Esophagus muscularis mucosa (tissue), 4 donors: ENCODE data around the gene RGS3. TPM values are rescaled to one million over a fixed set of nuclear protein-coding genes. Genes with fewer than 3 reads are reported as not detected.

Experiments used
- DNase-seq: peaks from one replicate; pipeline ENCODE4 v3.0.0-alpha.2; 2017; ENCODE audit errors: extremely low spot score
- H3K27ac ChIP-seq, 4 donors: fragments of 200-600 bp; sonication (generic); replicated peaks in 1 of 4; 1 replicate in 3 of 4; 2 replicates in 1 of 4; pipeline ENCODE4 v1.5.1; 2016 to 2019; ENCODE audit warnings: mild to moderate bottlenecking in 1 of 4
- H3K27me3 ChIP-seq, 4 donors: fragments of 200-600 bp; sonication (generic); one replicate each; pipeline versions ENCODE4 v1.5.1 to v1.6.0; 2016 to 2019
- H3K36me3 ChIP-seq, 4 donors: fragments of 200-600 bp; sonication (generic); one replicate each; pipeline ENCODE4 v1.5.1; 2016 to 2019
- H3K4me1 ChIP-seq, 4 donors: fragments of 200-600 bp; sonication (generic); one replicate each; pipeline ENCODE4 v1.5.1; 2016 to 2019
- H3K4me3 ChIP-seq, 4 donors: fragments of 200-600 bp; sonication (generic); 1 replicate in 2 of 4; 2 replicates in 2 of 4; pipeline ENCODE4 v1.5.1; 2016 to 2019; ENCODE audit warnings: mild to moderate bottlenecking in 4 of 4, moderate library complexity in 1 of 4
- H3K9me3 ChIP-seq, 4 donors: fragments of 200-600 bp; sonication (generic); 1 replicate in 3 of 4; 2 replicates in 1 of 4; pipeline ENCODE4 v1.5.1; 2016 to 2019
- CTCF ChIP-seq, 3 experiments: fragments of 200-600 bp in 2 of 3; fragments of 450-650 bp in 1 of 3; sonication (generic) in 2 of 3; IDR thresholded peaks; one replicate each; pipeline ENCODE4 v1.5.1; 2017 to 2019; ENCODE audit warnings: antibody characterized with exemption in 3 of 3, mild to moderate bottlenecking in 2 of 3, moderate library complexity in 1 of 3
- EP300 ChIP-seq: sonication (generic); formaldehyde crosslinking; IDR thresholded peaks from one replicate; pipeline ENCODE4 v1.6.1; 2017; ENCODE audit warnings: antibody characterized with exemption
- POLR2A ChIP-seq: fragments of 450-650 bp; IDR thresholded peaks from one replicate; pipeline ENCODE4 v1.6.1; 2017; ENCODE audit warnings: antibody characterized with exemption, moderate library complexity, mild to moderate bottlenecking, low read depth
- POLR2AphosphoS5 ChIP-seq, 2 donors: sonication (generic); formaldehyde crosslinking; IDR thresholded peaks; one replicate each; pipeline ENCODE4 v1.6.1; 2017; ENCODE audit warnings: antibody characterized with exemption in 2 of 2
- WGBS: methylation state at CpG from one replicate; pipeline ENCODE4 v1.1.5; 2018; 5-methylcytosine and 5-hydroxymethylcytosine counted together
- intact Hi-C: fragments of 100-400 bp; cut with DNase I; formaldehyde crosslinking; loops from one replicate; pipeline ENCODE4 v1.15.1; 2023
- total RNA-seq, 4 donors: library from RNA; depleted of rRNA; stranded (reverse); fragments of >200 nt; gene quantifications; one replicate each; pipeline versions ENCODE4 v1.1.0 to v1.2.1, GENCODE V29; 2016

RGS3 gene
- total RNA-seq, 4 donors from 2014 or later: 37.3 to 121 (median 68.5) TPM

- no peak for DNase-seq
- intact Hi-C loops: no loop called here
- TF ChIP-seq EP300: no peak
- no peaks in the 10 kb centered on the region for H3K9me3 ChIP-seq
- H3K4me3 ChIP-seq: no peak overlapping the region
- peaks cover 14 to 69% (median 62%) of the 10 kb centered on the region in 4 donors for H3K36me3 ChIP-seq
- H3K4me1 ChIP-seq: peaks cover 42 to 61% (median 49%) of the 10 kb centered on the region in 4 donors
- no peaks in the 10 kb centered on the region for H3K27me3 ChIP-seq
- WGBS: 83% methylated on average over 5 of the region's 5 CpGs
- peak overlapping the region in 1 of 4 donors; percentile 41 for H3K27ac ChIP-seq
These were observed 74.6 kb downstream of the RGS3 start for GRCh38 chr9:113538131-113538530.

DNA sequence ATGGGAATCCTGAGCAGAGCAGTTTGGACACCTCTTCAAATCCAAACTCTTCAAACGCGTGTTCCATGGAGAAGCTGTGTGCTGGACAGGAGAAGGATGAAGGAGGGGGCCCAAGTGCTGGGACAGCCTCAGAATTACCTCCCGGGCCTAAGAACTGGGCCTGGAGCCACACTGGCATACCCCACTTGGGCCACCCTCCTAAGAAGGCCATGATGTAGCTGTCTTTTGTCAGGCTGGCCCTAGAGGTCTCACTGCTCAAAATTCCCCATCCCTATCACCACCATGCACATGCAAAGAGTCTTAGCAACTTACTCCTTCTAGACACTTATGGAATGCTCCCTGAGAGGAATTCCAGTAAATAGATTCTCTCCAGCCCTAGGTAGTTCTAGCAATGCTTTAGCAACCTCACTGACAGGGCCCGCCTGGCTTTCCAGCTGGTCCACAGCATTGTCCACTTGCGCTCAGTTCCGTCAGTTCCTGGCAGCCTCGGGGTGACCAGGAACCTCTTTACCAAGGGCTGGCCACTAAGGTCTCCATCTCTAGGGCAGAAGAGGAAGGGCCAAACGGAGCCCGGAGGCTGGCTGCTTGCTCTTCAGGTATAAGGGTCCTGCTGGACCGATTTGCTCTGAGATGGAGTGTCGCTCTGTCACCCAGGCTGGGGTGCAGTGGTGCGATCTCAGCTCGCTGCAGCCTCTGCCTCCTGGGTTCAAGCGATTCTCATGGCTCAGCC is 75.3 kb downstream of the RGS3 start:
- intact Hi-C loops: no loop called here

DNA sequence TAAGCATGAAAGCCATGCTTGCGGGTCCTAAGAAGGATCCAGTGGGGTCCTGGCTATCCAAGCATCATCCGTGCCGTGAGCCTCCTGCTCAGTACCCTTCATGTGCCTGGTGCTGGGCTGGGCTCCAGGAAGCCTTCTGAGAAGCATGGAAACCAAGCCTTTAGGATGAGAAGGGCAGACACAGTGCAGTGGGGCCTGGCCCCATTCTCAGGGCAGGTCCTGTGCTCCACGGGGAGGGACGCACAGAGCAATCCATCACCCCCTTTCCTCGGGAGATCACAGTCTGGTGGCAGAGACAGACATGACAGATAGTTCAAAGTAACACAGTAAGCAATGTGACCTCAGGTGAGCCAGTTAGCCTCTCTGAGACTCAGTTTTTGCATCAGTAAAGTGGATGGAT is 76.9 kb downstream of the RGS3 start:
- Histone ChIP-seq H3K9me3 (no peaks in the 10 kb centered on the region), H3K27ac (no peak overlapping the region), H3K36me3 (peaks cover 14 to 69% (median 60%) of the 10 kb centered on the region in 4 donors), H3K4me1 (peaks cover 36 to 54% (median 44%) of the 10 kb centered on the region in 4 donors), H3K27me3 (no peaks in the 10 kb centered on the region), H3K4me3 (no peak overlapping the region)
- no peak for DNase-seq
- TF ChIP-seq POLR2A (no peak), EP300 (no peak)
- WGBS: 79% methylated on average over 6 of the region's 6 CpGs
- intact Hi-C loops: no loop called here

More for the DNA sequence above, 75.3 kb downstream of the RGS3 start:
- TF ChIP-seq POLR2A: no peak
- TF ChIP-seq EP300: no peak
- no peak for TF ChIP-seq CTCF (IDR thresholded peaks at IDR 0.05)
- no peak for TF ChIP-seq POLR2AphosphoS5 (IDR thresholded peaks at IDR 0.05)
- H3K4me3 ChIP-seq: no peak overlapping the region
- peaks cover 14 to 69% (median 63%) of the 10 kb centered on the region in 4 donors for H3K36me3 ChIP-seq
- no peak overlapping the region for H3K27ac ChIP-seq
- 95% methylated on average over 13 of the region's 14 CpGs for WGBS
- no peaks in the 10 kb centered on the region for H3K9me3 ChIP-seq
- no peaks in the 10 kb centered on the region for H3K27me3 ChIP-seq
- no peak for DNase-seq
- H3K4me1 ChIP-seq: peaks cover 42 to 61% (median 45%) of the 10 kb centered on the region in 4 donors

- Histone ChIP-seq H3K4me1 (peaks cover 29 to 50% (median 39%) of the 10 kb centered on the region in 4 donors), H3K27me3 (no peaks in the 10 kb centered on the region), H3K4me3 (no peak overlapping the region), H3K36me3 (peaks cover 14 to 74% (median 57%) of the 10 kb centered on the region in 4 donors), H3K9me3 (no peaks in the 10 kb centered on the region), H3K27ac (no peak overlapping the region)
- intact Hi-C loops: no loop called here
- no peak for DNase-seq
- TF ChIP-seq CTCF (IDR thresholded peaks at IDR 0.05): no peak
- no peak for TF ChIP-seq POLR2AphosphoS5 (IDR thresholded peaks at IDR 0.05)
- TF ChIP-seq EP300: no peak
- TF ChIP-seq POLR2A: no peak
- 87% methylated on average over 7 of the region's 12 CpGs for WGBS
These were observed 77.7 kb downstream of the RGS3 start for GRCh38 chr9:113541019-113541900.

DNA sequence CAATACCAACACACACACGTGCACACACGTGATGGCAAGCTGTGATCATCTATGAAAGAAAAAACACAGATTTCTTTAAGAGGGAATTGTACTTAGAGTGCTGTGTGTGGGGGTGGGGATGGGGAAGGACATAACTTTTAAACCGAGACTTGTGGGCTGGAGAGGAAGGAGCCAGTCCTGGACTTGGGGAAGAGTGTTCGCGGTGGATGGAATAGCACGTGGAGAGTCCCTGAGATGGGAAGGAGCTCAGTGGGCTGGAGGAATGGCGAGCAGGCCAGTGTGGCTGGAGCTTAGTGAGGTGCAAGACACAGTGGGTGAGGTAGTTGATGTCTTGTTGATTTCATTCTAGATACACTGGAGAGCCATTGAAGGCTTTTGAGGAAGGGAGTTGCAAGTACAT is 78.5 kb downstream of the RGS3 start:
- no peak overlapping the region for H3K27ac ChIP-seq

More for the DNA sequence above, 78.5 kb downstream of the RGS3 start:
- DNase-seq: no peak
- intact Hi-C loops: no loop called here
- TF ChIP-seq CTCF (IDR thresholded peaks at IDR 0.05) (no peak), POLR2AphosphoS5 (IDR thresholded peaks at IDR 0.05) (no peak), EP300 (no peak)
- Histone ChIP-seq H3K4me1 (peaks cover 22 to 50% (median 35%) of the 10 kb centered on the region in 4 donors), H3K27me3 (no peaks in the 10 kb centered on the region), H3K36me3 (peaks cover 8 to 66% (median 52%) of the 10 kb centered on the region in 4 donors), H3K4me3 (no peak overlapping the region), H3K9me3 (no peaks in the 10 kb centered on the region)
- 89% methylated on average over 7 of the region's 7 CpGs for WGBS
